H1 (cell line): ENCODE measurements around the gene TRAPPC12. TPM values are rescaled to one million over a fixed set of nuclear protein-coding genes. Genes with fewer than 3 reads are reported as not detected.

ENCODE experiments used
- CTCF ChIA-PET: fragments of 300-600 bp; sonication (Branson Sonifier 250); formaldehyde crosslinking; loops from one replicate; lab custom pipeline; 2021; ENCODE audit not compliant: partially characterized antibody; lab: Charles Lee
- POLR2A ChIA-PET: fragments of 300-600 bp; sonication (Branson Sonifier 250); formaldehyde crosslinking; loops from one replicate; lab custom pipeline; 2021; ENCODE audit warnings: inconsistent platforms; ENCODE audit not compliant: partially characterized antibody; lab: Charles Lee
- DNase-seq, 2 experiments: peaks; one replicate each; pipeline versions ENCODE4 v3.0.0 to v3.0.0-alpha.2; 2010 to 2022; ENCODE audit warnings: low spot score in 2 of 2, low read depth in 1 of 2, mixed read lengths in 1 of 2
- FAIRE-seq: peaks from 2 replicates; lab custom pipeline; 2011; peaks lifted over from hg19 to GRCh38; lab: Jason Lieb, UNC
- H2AFZ ChIP-seq: 2 replicates; pipeline ENCODE4 v1.8.1; 2012; ENCODE audit warnings: low read length, inconsistent platforms
- H2AK5ac ChIP-seq: 2 replicates; pipeline ENCODE4 v1.6.1; 2013; ENCODE audit warnings: low read depth, low read length
- H2BK120ac ChIP-seq: replicated peaks from 2 replicates; pipeline ENCODE3; 2013; ENCODE audit warnings: low read depth, low read length, inconsistent platforms
- H2BK12ac ChIP-seq: 2 replicates; pipeline ENCODE4 v1.6.1; 2013; ENCODE audit warnings: low read depth, low read length
- H2BK15ac ChIP-seq: 2 replicates; pipeline ENCODE4 v1.6.1; 2013; ENCODE audit warnings: low read length
- H2BK20ac ChIP-seq: 2 replicates; pipeline ENCODE4 v1.6.1; 2013; ENCODE audit warnings: low read length
- H2BK5ac ChIP-seq: 2 replicates; pipeline ENCODE4 v1.6.1; 2013; ENCODE audit warnings: low read depth, low read length
- H3K14ac ChIP-seq: 2 replicates; pipeline ENCODE4 v1.6.1; 2013; ENCODE audit warnings: inconsistent platforms; ENCODE audit not compliant: insufficient read length
- H3K18ac ChIP-seq: 2 replicates; pipeline ENCODE4 v1.6.1; 2013; ENCODE audit warnings: low read length; ENCODE audit errors: extremely low read depth
- H3K23ac ChIP-seq: 2 replicates; pipeline ENCODE4 v1.6.1; 2013; ENCODE audit warnings: inconsistent platforms; ENCODE audit not compliant: insufficient read length
- H3K23me2 ChIP-seq: 2 replicates; pipeline ENCODE4 v1.6.1; 2013; ENCODE audit warnings: low read depth, low read length
- H3K27ac ChIP-seq: 2 replicates; pipeline ENCODE4 v1.6.1; 2011; ENCODE audit warnings: low read depth, low read length, inconsistent platforms
- H3K27me3 ChIP-seq, 4 experiments: replicated peaks in 1 of 4; 1 replicate in 1 of 4; 2 replicates in 3 of 4; pipeline versions ENCODE4 v1.6.1 to v1.8.1; 2011 to 2013; ENCODE audit warnings: low read length in 3 of 4, mild to moderate bottlenecking in 3 of 4, inconsistent platforms in 2 of 4, mixed read lengths in 2 of 4, moderate library complexity in 1 of 4; ENCODE audit not compliant: control insufficient read depth in 3 of 4, insufficient read depth in 3 of 4; ENCODE audit errors: extremely low read depth in 1 of 4
- H3K36me3 ChIP-seq, 4 experiments: 2 replicates each; pipeline versions ENCODE4 v1.6.1 to v1.8.1; 2011 to 2013; ENCODE audit warnings: mild to moderate bottlenecking in 4 of 4, low read length in 3 of 4, moderate library complexity in 2 of 4, control low read depth in 1 of 4, inconsistent platforms in 1 of 4; ENCODE audit not compliant: insufficient read depth in 4 of 4, control insufficient read depth in 2 of 4
- H3K4ac ChIP-seq: replicated peaks from 2 replicates; pipeline ENCODE3; 2013; ENCODE audit warnings: low read length, low read depth, mixed read lengths, inconsistent platforms; ENCODE audit not compliant: insufficient read length
- H3K4me1 ChIP-seq, 4 experiments: replicated peaks in 1 of 4; 1 replicate in 1 of 4; 2 replicates in 3 of 4; pipeline versions ENCODE4 v1.6.1 to v1.8.1; 2011 to 2013; ENCODE audit warnings: low read length in 3 of 4, inconsistent platforms in 2 of 4, mixed read lengths in 1 of 4; ENCODE audit not compliant: insufficient read depth in 4 of 4, control insufficient read depth in 3 of 4
- H3K4me2 ChIP-seq, 2 experiments: 2 replicates each; pipeline versions ENCODE4 v1.6.1 to v1.8.1; 2011 to 2013; ENCODE audit warnings: low read depth in 2 of 2, low read length in 2 of 2, control low read depth in 1 of 2, inconsistent platforms in 1 of 2, mild to moderate bottlenecking in 1 of 2; ENCODE audit not compliant: insufficient read depth in 1 of 2
- H3K4me3 ChIP-seq, 4 experiments: fragments of 200-600, 300-600 bp in 1 of 4; sonication (generic), shearing (Covaris generic), sonication (Bioruptor Twin) in 1 of 4; 2 replicates each; pipeline versions ENCODE4 v1.5.1 to v1.8.1; 2011 to 2016; ENCODE audit warnings: low read length in 4 of 4, low read depth in 3 of 4, control low read depth in 2 of 4, inconsistent platforms in 2 of 4, mild to moderate bottlenecking in 2 of 4, mixed read lengths in 1 of 4, moderate library complexity in 1 of 4; ENCODE audit not compliant: insufficient read depth in 2 of 4; ENCODE audit errors: extremely low read depth in 1 of 4
- H3K56ac ChIP-seq: replicated peaks from 2 replicates; pipeline ENCODE3; 2013; ENCODE audit warnings: low read depth, mild to moderate bottlenecking, mixed read lengths, low read length, inconsistent platforms; ENCODE audit not compliant: insufficient read length
- H3K79me1 ChIP-seq: 2 replicates; pipeline ENCODE4 v1.6.1; 2013; ENCODE audit warnings: low read depth, low read length, control low read depth
- H3K79me2 ChIP-seq, 2 experiments: 2 replicates each; pipeline versions ENCODE4 v1.6.1 to v1.8.1; 2012 to 2013; ENCODE audit warnings: low read length in 2 of 2, mild to moderate bottlenecking in 2 of 2, inconsistent platforms in 1 of 2; ENCODE audit not compliant: insufficient read depth in 2 of 2, control insufficient read depth in 1 of 2
- H3K9ac ChIP-seq, 4 experiments: replicated peaks in 1 of 4; 1 replicate in 1 of 4; 2 replicates in 3 of 4; pipeline versions ENCODE4 v1.6.1 to v1.8.1; 2011 to 2013; ENCODE audit warnings: low read depth in 3 of 4, low read length in 3 of 4, control low read depth in 2 of 4, mild to moderate bottlenecking in 2 of 4, moderate library complexity in 2 of 4, inconsistent platforms in 1 of 4; ENCODE audit errors: extremely low read depth in 1 of 4
- H3K9me3 ChIP-seq, 2 experiments: 2 replicates each; pipeline versions ENCODE4 v1.6.1 to v1.8.1; 2012 to 2013; ENCODE audit warnings: mild to moderate bottlenecking in 2 of 2, moderate library complexity in 2 of 2, control low read depth in 1 of 2, inconsistent platforms in 1 of 2, low read depth in 1 of 2, low read length in 1 of 2, mixed read lengths in 1 of 2; ENCODE audit not compliant: insufficient read depth in 2 of 2
- H4K20me1 ChIP-seq, 2 experiments: replicated peaks in 1 of 2; 2 replicates each; pipeline versions ENCODE3 to v1.8.1; 2011 to 2013; ENCODE audit warnings: inconsistent platforms in 2 of 2, low read length in 2 of 2, mild to moderate bottlenecking in 1 of 2; ENCODE audit not compliant: insufficient read depth in 2 of 2, control insufficient read depth in 1 of 2
- H4K5ac ChIP-seq: 2 replicates; pipeline ENCODE4 v1.6.1; 2013; ENCODE audit warnings: low read length, low read depth, mixed read lengths, inconsistent platforms; ENCODE audit not compliant: insufficient read length
- H4K8ac ChIP-seq: 2 replicates; pipeline ENCODE4 v1.8.0; 2013; ENCODE audit warnings: mild to moderate bottlenecking, moderate library complexity, low read length, inconsistent platforms; ENCODE audit not compliant: insufficient read depth; ENCODE audit errors: extremely low read depth
- H4K91ac ChIP-seq: replicated peaks from 2 replicates; pipeline ENCODE3; 2013; ENCODE audit warnings: low read length, mixed read lengths, inconsistent platforms; ENCODE audit not compliant: insufficient read length
- SIN3A ChIP-seq, 2 experiments: IDR thresholded peaks in 1 of 2; conservative IDR thresholded peaks in 1 of 2; 2 replicates each; pipeline ENCODE4 v1.6.1; 2011 to 2012; ENCODE audit warnings: low read length in 2 of 2, improper control_type of control experiment in 1 of 2, low read depth in 1 of 2, mild to moderate bottlenecking in 1 of 2
- YY1 ChIP-seq: IDR thresholded peaks from 2 replicates; pipeline ENCODE4 v1.6.1; 2011; ENCODE audit warnings: low read depth, mild to moderate bottlenecking, low read length
- WGBS, 2 experiments: shearing (Covaris generic) in 1 of 2; methylation state at CpG; one replicate each; pipeline versions ENCODE4 v1.1.6 to v1.1.7; 2013 to 2015; ENCODE audit warnings: low lambda C conversion rate in 2 of 2, mixed read lengths in 2 of 2, inconsistent platforms in 1 of 2, low coverage in 1 of 2, missing lambda C conversion rate in 1 of 2; ENCODE audit not compliant: insufficient replicate concordance in 2 of 2, insufficient coverage in 1 of 2, insufficient read length in 1 of 2; ENCODE audit errors: extremely low coverage in 1 of 2, missing lambda C conversion rate in 1 of 2; 5-methylcytosine and 5-hydroxymethylcytosine counted together
- polyA plus RNA-seq, 7 experiments: library from polyadenylated mRNA; depleted of rRNA in 3 of 7; stranded (reverse) in 5 of 7; unstranded in 2 of 7; fragments of >200 nt in 5 of 7; fragments of 200-250 nt in 2 of 7; gene quantifications; 1 replicate in 5 of 7; 2 replicates in 1 of 7; 4 replicates in 1 of 7; pipeline versions ENCODE4 v1.2.1 to v1.2.3, GENCODE V29; 2011 to 2013; ENCODE audit warnings: missing spikeins in 2 of 7, mixed read lengths in 2 of 7
- total RNA-seq: library from RNA; stranded (reverse); fragmentation: NEBNext Ultra II Directional; extraction: Animal tissue kit (Norgen Biotek cat#: 25700); gene quantifications from 2 replicates; pipeline ENCODE4 v1.2.1, GENCODE V29; 2021

Gene TRAPPC12
- total and polyA plus RNA-seq, 2 of the 8 experiments (the other 6 are each of a cell fraction or from before 2014, with no cell fraction given), result 35.0 to 67.3 TPM

- no peak overlapping the region for H4K91ac ChIP-seq
- no peaks in the 10 kb centered on the region for H3K9me3 ChIP-seq
- no peak overlapping the region for H3K9ac ChIP-seq
- no peak overlapping the region for H2BK12ac ChIP-seq
- WGBS, 2 experiments, result 85% methylated on average over 8 of the region's 8 CpGs; no CpG with 5 or more reads in 1 of the 2 experiments
- H3K23me2 ChIP-seq, result no peaks in the 10 kb centered on the region
- TF ChIP-seq SIN3A (conservative IDR thresholded peaks at IDR 0.05 in 1 of 2, IDR thresholded peaks at IDR 0.05 in 1 of 2; ENCODE audit: low read depth in 1 of 2, low read length in 2 of 2) (no peak), YY1 (no peak)
- TF ChIP-seq, all 59 proteins: peak for 0
- Histone ChIP-seq H2AFZ (no peak overlapping the region), H3K23ac (no peak overlapping the region), H3K27ac (no peak overlapping the region), H3K4me1 (peaks cover 0 to 4% (median under 1%) of the 10 kb centered on the region in 4 experiments; a peak in 2 of 7 replicates), H4K8ac (no peak overlapping the region), H3K36me3 (peaks cover 0 to 4% (median 0%) of the 10 kb centered on the region in 4 experiments; a peak in 3 of 8 replicates), H2BK5ac (no peak overlapping the region), H2BK15ac (no peak overlapping the region), H4K5ac (no peak overlapping the region), H3K4me3 (no peak overlapping the region), H3K18ac (no peak overlapping the region), H3K4ac (no peak overlapping the region), H3K14ac (no peak overlapping the region), H3K4me2 (no peak overlapping the region), H2BK20ac (no peak overlapping the region), H2BK120ac (no peak overlapping the region), H2AK5ac (no peak overlapping the region), H3K79me2 (no peaks in the 10 kb centered on the region), H3K79me1 (no peaks in the 10 kb centered on the region), H3K27me3 (no peaks in the 10 kb centered on the region), H4K20me1 (peaks cover 3 to 4% of the 10 kb centered on the region in 2 experiments), H3K56ac (no peak overlapping the region)
- ChIA-PET CTCF (interaction anchor here (0.9 to 4.1 kb wide), 7 partner anchors 9 to 231 kb away, joined by 3 to 48 read pairs (median 4); no protein-coding TSS in a partner anchor), POLR2A (interaction anchor here (1.1 to 1.4 kb wide), 2 partner anchors 10 to 87 kb away, joined by 3 to 4 read pairs; no protein-coding TSS in a partner anchor)
- no peak for DNase-seq
- FAIRE-seq, result no peak
Measured at GRCh38 chr2:3433339-3433699, 53.8 kb downstream of the TRAPPC12 start.
